ENCODE data around the gene FAM124A.

Gene FAM124A, protein sequence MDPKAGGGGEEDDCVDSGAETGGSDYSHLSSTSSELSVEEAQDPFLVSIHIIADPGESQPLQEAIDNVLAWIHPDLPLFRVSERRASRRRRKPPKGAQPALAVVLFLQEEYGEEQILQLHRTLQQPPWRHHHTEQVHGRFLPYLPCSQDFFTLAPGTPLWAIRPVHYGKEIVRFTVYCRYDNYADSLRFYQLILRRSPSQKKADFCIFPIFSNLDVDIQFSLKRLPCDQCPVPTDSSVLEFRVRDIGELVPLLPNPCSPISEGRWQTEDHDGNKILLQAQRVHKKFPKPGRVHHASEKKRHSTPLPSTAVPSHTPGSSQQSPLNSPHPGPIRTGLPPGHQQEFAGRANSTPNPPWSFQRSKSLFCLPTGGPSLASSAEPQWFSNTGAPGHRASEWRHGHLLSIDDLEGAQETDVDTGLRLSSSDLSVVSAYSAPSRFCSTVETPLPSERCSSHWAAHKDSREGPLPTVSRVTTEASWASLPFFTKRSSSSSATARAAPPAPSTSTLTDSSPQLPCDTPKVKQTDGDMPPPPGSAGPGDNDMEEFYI

DNA sequence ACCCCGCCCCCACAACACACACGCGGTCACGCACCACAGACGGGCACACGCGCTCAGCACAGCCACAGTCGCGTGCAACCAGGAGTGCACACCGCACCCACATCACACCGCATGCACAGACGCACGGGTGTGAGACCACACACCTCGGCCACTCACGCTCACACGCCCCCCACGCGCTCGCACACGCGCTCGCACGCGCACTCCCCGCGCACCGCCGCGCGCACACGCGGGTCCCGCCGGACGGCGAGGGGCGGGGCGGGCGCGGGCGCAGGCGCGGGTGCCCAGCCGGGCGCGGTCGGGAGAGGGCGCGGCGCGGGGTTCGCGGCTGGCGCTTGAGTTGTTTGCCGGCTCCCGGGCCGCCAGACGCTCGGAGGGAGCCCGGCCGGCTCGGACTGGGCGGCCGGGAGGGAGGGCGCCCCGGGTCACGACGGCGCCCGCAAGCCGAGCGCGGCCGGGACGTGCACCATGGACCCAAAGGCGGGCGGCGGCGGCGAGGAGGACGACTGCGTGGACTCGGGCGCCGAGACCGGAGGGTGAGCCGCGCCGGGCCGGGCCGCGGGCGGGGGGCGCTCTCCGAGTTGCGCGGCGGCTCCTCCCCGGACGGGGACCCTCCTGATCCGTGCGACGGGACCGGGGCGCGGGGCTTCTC, at the start of gene FAM124A:
Gene FAM124A (plus strand): TSS at position 362 of the 649 bp plus-strand sequence. CDS start 104 bp downstream, at position 466.
- Histone ChIP-seq H3K4me2 (ENCODE audit: insufficient read depth, low read length) (peak within 1 kb of the TSS; percentile 86), H3K36me3 (ENCODE audit: insufficient read depth, low read length) (no peaks in the 10 kb centered on the region), H3K27me3 (ENCODE audit: insufficient read depth, low read length, poor library complexity) (peaks cover 56% of the 10 kb centered on the region), H3K4me1 (ENCODE audit: insufficient read depth, low read length) (peaks cover 13% of the 10 kb centered on the region), H3K27ac (ENCODE audit: low read length) (no peak within 1 kb of the TSS), H2AFZ (ENCODE audit: low read depth, low read length) (peak within 1 kb of the TSS; percentile 82), H3K4me3 (ENCODE audit: low read depth in 1 of 2, low read length in 2 of 2) (peak within 1 kb of the TSS in 1 of 2 experiments; percentile 72; a peak in 3 of 4 replicates), H3K79me2 (ENCODE audit: insufficient read depth, low read length) (no peaks in the 10 kb centered on the region), H4K20me1 (ENCODE audit: insufficient read depth, low read length) (no peaks in the 10 kb centered on the region), H3K9me3 (ENCODE audit: insufficient read depth, low read length, severe bottlenecking) (no peaks in the 10 kb centered on the region), H3K9ac (ENCODE audit: low read depth, low read length) (peak within 1 kb of the TSS; percentile 39)
- ATAC-seq (ENCODE audit: insufficient read depth, low read depth) (peak; percentile 83), DNase-seq (peak; percentile 50)
- TF ChIP-seq, protein P1, sequence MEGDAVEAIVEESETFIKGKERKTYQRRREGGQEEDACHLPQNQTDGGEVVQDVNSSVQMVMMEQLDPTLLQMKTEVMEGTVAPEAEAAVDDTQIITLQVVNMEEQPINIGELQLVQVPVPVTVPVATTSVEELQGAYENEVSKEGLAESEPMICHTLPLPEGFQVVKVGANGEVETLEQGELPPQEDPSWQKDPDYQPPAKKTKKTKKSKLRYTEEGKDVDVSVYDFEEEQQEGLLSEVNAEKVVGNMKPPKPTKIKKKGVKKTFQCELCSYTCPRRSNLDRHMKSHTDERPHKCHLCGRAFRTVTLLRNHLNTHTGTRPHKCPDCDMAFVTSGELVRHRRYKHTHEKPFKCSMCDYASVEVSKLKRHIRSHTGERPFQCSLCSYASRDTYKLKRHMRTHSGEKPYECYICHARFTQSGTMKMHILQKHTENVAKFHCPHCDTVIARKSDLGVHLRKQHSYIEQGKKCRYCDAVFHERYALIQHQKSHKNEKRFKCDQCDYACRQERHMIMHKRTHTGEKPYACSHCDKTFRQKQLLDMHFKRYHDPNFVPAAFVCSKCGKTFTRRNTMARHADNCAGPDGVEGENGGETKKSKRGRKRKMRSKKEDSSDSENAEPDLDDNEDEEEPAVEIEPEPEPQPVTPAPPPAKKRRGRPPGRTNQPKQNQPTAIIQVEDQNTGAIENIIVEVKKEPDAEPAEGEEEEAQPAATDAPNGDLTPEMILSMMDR (IDR thresholded peaks at IDR 0.05; ENCODE audit: borderline replicate concordance, extremely low read depth, low read length, poor library complexity, severe bottlenecking), result peak; percentile 33
- peak; percentile 52 for TF ChIP-seq EZH2 (IDR thresholded peaks at IDR 0.05; ENCODE audit: borderline replicate concordance, low read depth, low read length, severe bottlenecking)

DNA sequence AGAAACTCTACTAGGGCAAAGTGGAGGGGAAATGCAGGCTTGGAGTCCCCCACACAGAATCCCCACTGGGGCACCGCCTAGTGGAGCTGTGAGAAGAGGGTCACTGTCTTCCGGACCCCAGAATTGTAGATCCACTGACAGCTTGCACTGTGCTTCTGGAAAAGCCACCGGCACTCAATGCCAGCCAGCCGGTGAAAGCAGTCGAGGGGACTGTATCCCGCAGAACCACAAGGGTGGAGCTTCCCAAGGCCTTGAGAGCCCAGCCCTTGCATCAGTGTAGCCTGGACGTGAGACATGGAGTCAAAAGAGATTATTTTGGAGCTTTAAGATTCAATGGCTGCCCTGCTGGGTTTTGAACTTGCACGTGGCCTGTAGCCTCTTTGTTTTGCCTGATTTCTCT, 47.2 kb upstream of the FAM124A start:
- Histone ChIP-seq H3K79me2 (ENCODE audit: insufficient read depth, low read length) (no peaks in the 10 kb centered on the region), H3K27me3 (ENCODE audit: insufficient read depth, low read length, poor library complexity) (peaks cover 9% of the 10 kb centered on the region), H3K4me1 (ENCODE audit: insufficient read depth, low read length) (no peaks in the 10 kb centered on the region), H3K9ac (ENCODE audit: low read depth, low read length) (no peak overlapping the region), H3K9me3 (ENCODE audit: insufficient read depth, low read length, severe bottlenecking) (no peaks in the 10 kb centered on the region), H4K20me1 (ENCODE audit: insufficient read depth, low read length) (no peaks in the 10 kb centered on the region), H2AFZ (ENCODE audit: low read depth, low read length) (no peak overlapping the region), H3K4me3 (ENCODE audit: low read depth in 1 of 2, low read length in 2 of 2) (no peak overlapping the region), H3K4me2 (ENCODE audit: insufficient read depth, low read length) (no peak overlapping the region), H3K27ac (ENCODE audit: low read length) (no peak overlapping the region), H3K36me3 (ENCODE audit: insufficient read depth, low read length) (no peaks in the 10 kb centered on the region)
- DNase-seq (no peak), ATAC-seq (ENCODE audit: insufficient read depth, low read depth) (no peak)
- TF ChIP-seq EZH2 (IDR thresholded peaks at IDR 0.05; ENCODE audit: borderline replicate concordance, low read depth, low read length, severe bottlenecking), result no peak
- TF ChIP-seq, protein P1 (IDR thresholded peaks at IDR 0.05; ENCODE audit: borderline replicate concordance, extremely low read depth, low read length, poor library complexity, severe bottlenecking), result no peak

DNA sequence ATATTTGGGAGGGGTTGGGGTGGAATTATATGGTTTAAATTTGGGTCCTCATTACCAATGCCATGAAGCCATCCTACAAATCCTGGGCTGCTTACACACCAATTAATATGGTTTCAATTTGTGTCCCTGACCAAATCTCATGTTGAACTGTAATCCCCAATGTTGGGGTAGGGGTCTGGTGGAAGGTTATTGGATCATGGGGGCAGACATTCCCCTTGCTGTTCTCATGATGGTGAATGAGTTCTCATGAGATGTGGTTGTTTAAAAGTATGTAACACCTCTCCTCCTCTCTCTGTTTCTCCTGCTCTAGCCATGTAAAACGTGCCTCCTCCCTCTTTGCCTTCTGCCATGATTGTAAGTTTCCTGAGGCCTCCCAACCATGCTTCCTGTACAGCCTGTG, 46.6 kb upstream of the FAM124A start:
- H3K36me3 ChIP-seq (ENCODE audit: insufficient read depth, low read length), result no peaks in the 10 kb centered on the region
- no peak overlapping the region for H3K27ac ChIP-seq (ENCODE audit: low read length)
- H3K27me3 ChIP-seq (ENCODE audit: insufficient read depth, low read length, poor library complexity), result peaks cover 15% of the 10 kb centered on the region
- no peak overlapping the region for H3K9ac ChIP-seq (ENCODE audit: low read depth, low read length)
- DNase-seq, result no peak
- H3K4me3 ChIP-seq (ENCODE audit: low read depth in 1 of 2, low read length in 2 of 2), result no peak overlapping the region
- no peak overlapping the region for H3K4me2 ChIP-seq (ENCODE audit: insufficient read depth, low read length)
- no peaks in the 10 kb centered on the region for H3K79me2 ChIP-seq (ENCODE audit: insufficient read depth, low read length)
- no peak for TF ChIP-seq EZH2 (IDR thresholded peaks at IDR 0.05; ENCODE audit: borderline replicate concordance, low read depth, low read length, severe bottlenecking)
- TF ChIP-seq, protein P1 (IDR thresholded peaks at IDR 0.05; ENCODE audit: borderline replicate concordance, extremely low read depth, low read length, poor library complexity, severe bottlenecking), result no peak
- H3K4me1 ChIP-seq (ENCODE audit: insufficient read depth, low read length), result no peaks in the 10 kb centered on the region
- H4K20me1 ChIP-seq (ENCODE audit: insufficient read depth, low read length), result no peaks in the 10 kb centered on the region
- no peak overlapping the region for H2AFZ ChIP-seq (ENCODE audit: low read depth, low read length)
- no peaks in the 10 kb centered on the region for H3K9me3 ChIP-seq (ENCODE audit: insufficient read depth, low read length, severe bottlenecking)
- no peak for ATAC-seq (ENCODE audit: insufficient read depth, low read depth)
